Measurements from ENCODE around the gene SAMM50.

- TF ChIP-seq POLR2A (IDR thresholded peaks at IDR 0.05) (peak; percentile 11), CTCF (IDR thresholded peaks at IDR 0.05) (no peak)
Observed at GRCh38 chr22:44024288-44024921, 69.2 kb downstream of the SAMM50 start, which contains the start of gene PARVB.
